HL-60 (cell line): ENCODE data around the gene ARFGEF3.

Experiments used
- CTCF ChIP-seq: IDR thresholded peaks from one replicate; pipeline ENCODE4 v1.5.1; 2011; ENCODE audit warnings: low read length, control low read depth, inconsistent platforms; ENCODE audit not compliant: insufficient read depth
- GABPA ChIP-seq: IDR thresholded peaks from 2 replicates; pipeline ENCODE4 v1.6.1; 2012; ENCODE audit warnings: low read depth
- POLR2AphosphoS5 ChIP-seq: IDR thresholded peaks from 2 replicates; pipeline ENCODE4 v1.6.1; 2012; ENCODE audit warnings: low read depth
- SPI1 ChIP-seq: IDR thresholded peaks from 2 replicates; pipeline ENCODE4 v1.6.1; 2012; ENCODE audit warnings: low read depth, mild to moderate bottlenecking, borderline replicate concordance

GRCh38 chr6:138175596-138175995 is 13.9 kb downstream of the ARFGEF3 start:
- TF ChIP-seq POLR2AphosphoS5 (no peak), CTCF (no peak), GABPA (no peak), SPI1 (no peak)
